ENCODE results near the gene SOCS2. TPM values are rescaled to one million over a fixed set of nuclear protein-coding genes. Genes with fewer than 3 reads are reported as not detected.
A peak's percentile ranks its signal among the peaks of the same experiment; 100 is the strongest.

The SOCS2 gene
- total RNA-seq, 6 donors from 2014 or later, result 18.3 to 63.0 (median 34.6) TPM

DNA sequence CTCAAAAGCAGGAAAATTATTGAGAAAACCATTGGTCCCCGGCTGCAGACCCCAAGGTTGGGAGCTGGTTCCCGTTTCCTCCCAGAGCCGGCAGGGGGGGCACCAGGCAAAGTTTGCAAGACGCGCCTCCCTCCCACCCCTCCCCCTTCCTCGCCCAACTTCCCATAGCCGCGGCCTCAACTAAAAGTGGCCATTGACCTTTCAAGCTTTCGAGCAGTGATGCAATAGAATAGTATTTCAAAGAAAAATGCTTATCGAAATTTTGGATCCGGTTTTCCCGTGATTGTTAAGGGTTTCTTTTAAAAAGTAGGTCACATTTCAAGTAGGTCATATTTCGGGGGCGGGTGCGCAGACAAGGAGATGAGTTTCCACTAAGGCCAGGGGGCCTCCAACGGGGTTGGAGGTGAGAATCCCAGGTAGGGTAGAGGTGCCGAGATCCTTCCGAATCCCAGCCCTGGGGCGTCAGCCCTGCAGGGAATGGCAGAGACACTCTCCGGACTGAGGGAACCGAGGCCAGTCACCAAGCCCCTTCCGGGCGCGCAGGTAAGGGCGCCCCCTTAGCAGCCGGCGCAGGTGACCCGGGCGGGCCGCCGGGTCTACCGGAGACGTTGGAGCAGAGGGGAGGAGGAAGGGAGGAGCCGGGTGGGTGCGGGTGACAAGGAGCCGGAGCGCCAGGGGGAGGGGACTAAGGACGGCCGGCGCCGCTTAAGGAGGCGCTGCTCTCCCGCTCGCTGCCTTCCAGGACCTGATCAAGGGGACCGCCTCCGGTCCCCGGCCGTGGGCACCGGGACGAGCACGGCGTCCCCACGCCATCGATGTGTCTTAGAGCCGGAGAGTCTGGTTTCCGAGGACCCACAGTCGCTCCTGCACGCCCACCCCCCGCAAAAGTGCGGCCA lies 2.6 kb upstream of the SOCS2 start:
- Histone ChIP-seq H3K36me3 (peaks cover 0 to 2% (median 0%) of the 10 kb centered on the region in 4 donors), H3K4me1 (peaks cover 4 to 13% (median 10%) of the 10 kb centered on the region in 4 donors), H3K9me3 (no peaks in the 10 kb centered on the region), H3K27me3 (peaks cover 0 to 8% (median 2%) of the 10 kb centered on the region in 4 donors), H3K4me3 (peak overlapping the region; percentile 78 to 97 (median 90)), H3K27ac (peak overlapping the region; percentile 89 to 95 (median 92))
- DNase-seq (peak; percentile 91 to 92), ATAC-seq (ENCODE audit: low FRiP score in 2 of 2) (peak; percentile 86 to 92)
- WGBS, 2 donors, result 0 to 1% methylated on average over 15 to 40 of the region's 60 CpGs
- TF ChIP-seq POLR2A (IDR thresholded peaks at IDR 0.05) (peak in 1 of 4 donors; percentile 23), EP300 (IDR thresholded peaks at IDR 0.05) (peak in 2 of 4 donors; percentile 75 to 89), POLR2AphosphoS5 (IDR thresholded peaks at IDR 0.05) (peak; percentile 1 to 61), CTCF (IDR thresholded peaks at IDR 0.05) (peak; percentile 46 to 87 (median 70))

GRCh38 chr12:93570552-93571364 lies 1.7 kb upstream of the SOCS2 start:
- TF ChIP-seq EP300 (IDR thresholded peaks at IDR 0.05) (peak in 3 of 4 donors; percentile 7 to 90 (median 58)), POLR2AphosphoS5 (IDR thresholded peaks at IDR 0.05) (peak; percentile 95 to 97), POLR2A (IDR thresholded peaks at IDR 0.05) (peak in 3 of 4 donors; percentile 46 to 81 (median 59)), CTCF (IDR thresholded peaks at IDR 0.05) (peak in 2 of 6 experiments; percentile 4 to 18)
- WGBS, 2 donors, result 0% methylated on average over 2 to 51 of the region's 97 CpGs

GRCh38 chr12:93571365-93571924 lies 1.0 kb upstream of the SOCS2 start:
- Histone ChIP-seq H3K4me3 (peak overlapping the region; percentile 78 to 97 (median 90)), H3K9me3 (no peaks in the 10 kb centered on the region), H3K27me3 (peaks cover 0 to 8% (median 2%) of the 10 kb centered on the region in 4 donors), H3K27ac (peak overlapping the region; percentile 89 to 95 (median 92)), H3K36me3 (peaks cover 0 to 17% (median 0%) of the 10 kb centered on the region in 4 donors), H3K4me1 (peaks cover 8 to 23% (median 11%) of the 10 kb centered on the region in 4 donors)
- 1% methylated on average over 17 to 30 of the region's 47 CpGs for WGBS, 2 donors
- TF ChIP-seq POLR2AphosphoS5 (IDR thresholded peaks at IDR 0.05) (peak; percentile 44 to 75), POLR2A (IDR thresholded peaks at IDR 0.05) (no peak), EP300 (IDR thresholded peaks at IDR 0.05) (no peak), CTCF (IDR thresholded peaks at IDR 0.05) (peak in 1 of 6 experiments; percentile 27)
- ATAC-seq (ENCODE audit: low FRiP score in 2 of 2) (peak in 1 of 2 donors; percentile 55), DNase-seq (peak; percentile 61 to 95)

More at GRCh38 chr12:93570552-93571364, 1.7 kb upstream of the SOCS2 start:
- Histone ChIP-seq H3K4me3 (peak overlapping the region; percentile 78 to 97 (median 90)), H3K27ac (peak overlapping the region; percentile 89 to 95 (median 92)), H3K36me3 (peaks cover 0 to 10% (median 0%) of the 10 kb centered on the region in 4 donors), H3K9me3 (no peaks in the 10 kb centered on the region), H3K27me3 (peaks cover 0 to 8% (median 2%) of the 10 kb centered on the region in 4 donors), H3K4me1 (peaks cover 4 to 17% (median 11%) of the 10 kb centered on the region in 4 donors)
- ATAC-seq (ENCODE audit: low FRiP score in 2 of 2), result peak; percentile 90 to 92
- DNase-seq, result peak; percentile 96 to 97
